GM12892 (cell line): ENCODE results near the gene CCDC85C.

Experiments
- POLR2A ChIP-seq: IDR thresholded peaks from 2 replicates; pipeline ENCODE4 v1.6.1; 2011; ENCODE audit warnings: low read depth, low read length, control low read depth
- TAF1 ChIP-seq: IDR thresholded peaks from 2 replicates; pipeline ENCODE4 v1.6.1; 2011; ENCODE audit warnings: low read depth, mild to moderate bottlenecking, control low read depth, low read length, borderline replicate concordance

GRCh38 chr14:99506276-99506675, 97.7 kb downstream of the CCDC85C start:
- TF ChIP-seq TAF1 (no peak), POLR2A (no peak)
